MM.1S (cell line): ENCODE data around the gene EIF3L.

ENCODE experiments used
- EZH2 ChIP-seq: fragments of 300-600 bp; sonication (generic); optimal IDR thresholded peaks from 2 replicates; pipeline ENCODE3; 2017; ENCODE audit warnings: low read depth, mild to moderate bottlenecking, antibody characterized with exemption, low read length, mixed read lengths
- TF ChIP-seq, protein P1 (sequence below): fragments of 300-600 bp; sonication (generic); IDR thresholded peaks from 2 replicates; pipeline ENCODE4 v1.5.1; 2016; ENCODE audit warnings: antibody characterized with exemption, low read length, mixed read lengths

DNA sequence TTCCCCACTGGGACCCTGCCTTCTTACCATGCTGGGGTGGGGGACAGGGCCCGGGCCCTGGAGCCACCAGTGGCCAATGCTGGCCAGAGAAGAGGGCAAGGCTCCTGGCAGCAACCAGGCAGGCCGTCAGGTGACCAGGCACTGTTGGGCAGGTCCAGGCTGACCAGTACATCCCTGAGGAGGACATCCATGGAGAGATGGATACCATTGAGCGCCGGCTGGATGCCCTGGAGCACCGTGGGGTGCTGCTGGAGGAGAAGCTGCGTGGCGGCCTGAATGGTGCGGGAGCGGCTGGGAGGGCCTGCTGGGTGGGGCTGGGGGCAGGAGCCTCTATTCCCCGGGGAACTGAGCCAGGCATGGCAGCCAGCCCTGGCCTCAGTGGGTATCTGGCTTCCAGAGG, 83.2 kb downstream of the EIF3L start:
- TF ChIP-seq, protein P1, sequence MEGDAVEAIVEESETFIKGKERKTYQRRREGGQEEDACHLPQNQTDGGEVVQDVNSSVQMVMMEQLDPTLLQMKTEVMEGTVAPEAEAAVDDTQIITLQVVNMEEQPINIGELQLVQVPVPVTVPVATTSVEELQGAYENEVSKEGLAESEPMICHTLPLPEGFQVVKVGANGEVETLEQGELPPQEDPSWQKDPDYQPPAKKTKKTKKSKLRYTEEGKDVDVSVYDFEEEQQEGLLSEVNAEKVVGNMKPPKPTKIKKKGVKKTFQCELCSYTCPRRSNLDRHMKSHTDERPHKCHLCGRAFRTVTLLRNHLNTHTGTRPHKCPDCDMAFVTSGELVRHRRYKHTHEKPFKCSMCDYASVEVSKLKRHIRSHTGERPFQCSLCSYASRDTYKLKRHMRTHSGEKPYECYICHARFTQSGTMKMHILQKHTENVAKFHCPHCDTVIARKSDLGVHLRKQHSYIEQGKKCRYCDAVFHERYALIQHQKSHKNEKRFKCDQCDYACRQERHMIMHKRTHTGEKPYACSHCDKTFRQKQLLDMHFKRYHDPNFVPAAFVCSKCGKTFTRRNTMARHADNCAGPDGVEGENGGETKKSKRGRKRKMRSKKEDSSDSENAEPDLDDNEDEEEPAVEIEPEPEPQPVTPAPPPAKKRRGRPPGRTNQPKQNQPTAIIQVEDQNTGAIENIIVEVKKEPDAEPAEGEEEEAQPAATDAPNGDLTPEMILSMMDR: no peak
- TF ChIP-seq EZH2: no peak
